GM12878 (cell line): ENCODE results near the gene NOM1. TPM values are rescaled to one million over a fixed set of nuclear protein-coding genes. Genes with fewer than 3 reads are reported as not detected.

Source experiments
- BCL11A ChIP-seq: IDR thresholded peaks from 2 replicates; pipeline ENCODE4 v1.6.1; 2011; ENCODE audit warnings: low read depth, low read length
- CHD1 ChIP-seq: IDR thresholded peaks from 2 replicates; pipeline ENCODE4 v1.6.1; 2012; ENCODE audit warnings: low read depth, low read length, improper control_type of control experiment
- FOXM1 ChIP-seq: IDR thresholded peaks from 2 replicates; pipeline ENCODE4 v1.6.1; 2012; ENCODE audit warnings: low read depth, mild to moderate bottlenecking, inconsistent platforms, low read length, moderate library complexity
- GATAD2B ChIP-seq: fragments of 450-650 bp; conservative IDR thresholded peaks from 2 replicates; pipeline ENCODE4 v1.6.1; 2017; ENCODE audit warnings: low read depth, mild to moderate bottlenecking, moderate library complexity
- IKZF1 ChIP-seq: fragments of 450-650 bp; conservative IDR thresholded peaks from 2 replicates; pipeline ENCODE4 v1.6.1; 2017; ENCODE audit warnings: antibody characterized with exemption, mild to moderate bottlenecking
- MXI1 ChIP-seq: fragments of 150-350 bp; IDR thresholded peaks from 2 replicates; pipeline ENCODE4 v1.6.1; 2011; ENCODE audit warnings: low read depth, mild to moderate bottlenecking, inconsistent platforms, low read length, improper control_type of control experiment
- NR2C2 ChIP-seq: IDR thresholded peaks from 2 replicates; pipeline ENCODE4 v1.6.1; 2011; ENCODE audit warnings: borderline replicate concordance, low read depth; ENCODE audit not compliant: control insufficient read depth, insufficient read length
- RBBP5 ChIP-seq: fragments of 200-600 bp; sonication (generic); conservative IDR thresholded peaks from 2 replicates; pipeline ENCODE4 v1.6.1; 2016
- YBX1 ChIP-seq: fragments of 450-650 bp; IDR thresholded peaks from 2 replicates; pipeline ENCODE4 v1.6.1; 2016; ENCODE audit warnings: antibody characterized with exemption
- polyA plus RNA-seq, 11 experiments: library from polyadenylated mRNA; depleted of rRNA in 4 of 11; unstranded in 6 of 11; stranded (reverse) in 5 of 11; fragments of >200 nt; fragmentation: Nextera tagmentation in 4 of 11; fragmentation: Illumina TruSeq in 1 of 11; extraction: Ambion mirVana in 4 of 11; extraction: Trizol in 1 of 11; gene quantifications; 1 replicate in 1 of 11; 2 replicates in 10 of 11; pipeline versions ENCODE4 v1.2.1 to v1.2.3, GENCODE V29; 2011 to 2016; ENCODE audit warnings: inconsistent platforms in 2 of 11, missing spikeins in 2 of 11, low read depth in 1 of 11
- total RNA-seq, 4 experiments: library from RNA; depleted of rRNA in 3 of 4; stranded (reverse); fragments of >200 nt in 3 of 4; fragmentation: Illumina TruSeq in 1 of 4; extraction: Trizol in 1 of 4; gene quantifications; 2 replicates each; pipeline versions ENCODE4 v1.2.1 to v1.2.3, GENCODE V29; 2013 to 2021
- TF ChIP-seq, protein P1 (sequence below): fragments of 150-350 bp; IDR thresholded peaks from 2 replicates; pipeline ENCODE4 v1.6.1; 2016; ENCODE audit warnings: low read depth, low read length

NOM1 gene
- total and polyA plus RNA-seq, 10 of the 15 experiments (the other 5 are each of a cell fraction or from before 2014, with no cell fraction given), result 2.9 to 21.3 (median 17.8) TPM

DNA sequence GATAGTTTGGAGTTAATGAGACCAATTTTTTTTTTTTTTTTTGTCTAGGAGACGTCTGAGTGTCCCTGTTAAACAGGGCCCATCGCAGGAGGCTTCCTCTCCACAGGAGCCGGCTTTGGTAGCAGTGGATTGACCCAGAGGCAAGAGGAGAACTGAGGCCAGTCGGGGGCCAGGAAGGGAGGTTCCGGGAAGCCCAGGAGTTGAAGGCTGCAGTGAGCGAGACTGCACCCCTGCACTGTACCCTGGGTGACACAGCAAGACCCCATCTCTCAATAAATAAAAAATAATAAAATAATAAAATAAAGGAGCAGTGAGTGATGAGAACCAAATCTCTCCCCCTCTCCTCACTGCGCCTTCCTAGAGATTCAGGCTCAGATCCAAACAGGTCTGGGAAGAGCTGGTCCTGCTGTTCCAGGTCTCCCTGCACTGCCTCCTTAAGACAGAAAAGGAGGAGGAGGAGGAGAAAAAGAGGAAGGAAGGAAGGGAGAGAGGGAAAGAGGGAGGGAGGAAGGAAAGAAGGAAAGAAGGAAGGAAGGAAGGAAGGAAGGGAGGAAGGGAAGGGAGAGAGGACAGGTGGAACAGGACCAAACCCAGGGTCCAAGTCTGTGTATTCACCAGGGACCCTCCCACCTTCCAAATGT lies 57.4 kb downstream of the NOM1 start (continued):
- TF ChIP-seq YBX1 (no peak), IKZF1 (no peak), FOXM1 (no peak), RBBP5 (no peak), NR2C2 (no peak), CHD1 (no peak), MXI1 (no peak), GATAD2B (no peak), BCL11A (no peak)
- TF ChIP-seq, protein P1, sequence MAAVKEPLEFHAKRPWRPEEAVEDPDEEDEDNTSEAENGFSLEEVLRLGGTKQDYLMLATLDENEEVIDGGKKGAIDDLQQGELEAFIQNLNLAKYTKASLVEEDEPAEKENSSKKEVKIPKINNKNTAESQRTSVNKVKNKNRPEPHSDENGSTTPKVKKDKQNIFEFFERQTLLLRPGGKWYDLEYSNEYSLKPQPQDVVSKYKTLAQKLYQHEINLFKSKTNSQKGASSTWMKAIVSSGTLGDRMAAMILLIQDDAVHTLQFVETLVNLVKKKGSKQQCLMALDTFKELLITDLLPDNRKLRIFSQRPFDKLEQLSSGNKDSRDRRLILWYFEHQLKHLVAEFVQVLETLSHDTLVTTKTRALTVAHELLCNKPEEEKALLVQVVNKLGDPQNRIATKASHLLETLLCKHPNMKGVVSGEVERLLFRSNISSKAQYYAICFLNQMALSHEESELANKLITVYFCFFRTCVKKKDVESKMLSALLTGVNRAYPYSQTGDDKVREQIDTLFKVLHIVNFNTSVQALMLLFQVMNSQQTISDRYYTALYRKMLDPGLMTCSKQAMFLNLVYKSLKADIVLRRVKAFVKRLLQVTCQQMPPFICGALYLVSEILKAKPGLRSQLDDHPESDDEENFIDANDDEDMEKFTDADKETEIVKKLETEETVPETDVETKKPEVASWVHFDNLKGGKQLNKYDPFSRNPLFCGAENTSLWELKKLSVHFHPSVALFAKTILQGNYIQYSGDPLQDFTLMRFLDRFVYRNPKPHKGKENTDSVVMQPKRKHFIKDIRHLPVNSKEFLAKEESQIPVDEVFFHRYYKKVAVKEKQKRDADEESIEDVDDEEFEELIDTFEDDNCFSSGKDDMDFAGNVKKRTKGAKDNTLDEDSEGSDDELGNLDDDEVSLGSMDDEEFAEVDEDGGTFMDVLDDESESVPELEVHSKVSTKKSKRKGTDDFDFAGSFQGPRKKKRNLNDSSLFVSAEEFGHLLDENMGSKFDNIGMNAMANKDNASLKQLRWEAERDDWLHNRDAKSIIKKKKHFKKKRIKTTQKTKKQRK, result no peak
